Activated T-cell treated with anti-CD3 and anti-CD28 coated beads, Interleukin-2, amount 50 U/mL, for 48 hours (primary cell): ENCODE measurements around the gene SELENON.

Source experiments
- DNase-seq, 2 experiments: peaks; one replicate each; pipeline ENCODE4 v3.0.0-alpha.2; 2020

Gene SELENON

GRCh38 chr1:25867210-25867991 lies 67.4 kb downstream of the SELENON start:
- DNase-seq: no peak
